ENCODE measurements around the gene STX3.
"Not testable (repeated sequence)": the region's sequence is repeated elsewhere in the genome, so short reads cannot be mapped to it uniquely, and the experiment has no call there.

Gene STX3

DNA sequence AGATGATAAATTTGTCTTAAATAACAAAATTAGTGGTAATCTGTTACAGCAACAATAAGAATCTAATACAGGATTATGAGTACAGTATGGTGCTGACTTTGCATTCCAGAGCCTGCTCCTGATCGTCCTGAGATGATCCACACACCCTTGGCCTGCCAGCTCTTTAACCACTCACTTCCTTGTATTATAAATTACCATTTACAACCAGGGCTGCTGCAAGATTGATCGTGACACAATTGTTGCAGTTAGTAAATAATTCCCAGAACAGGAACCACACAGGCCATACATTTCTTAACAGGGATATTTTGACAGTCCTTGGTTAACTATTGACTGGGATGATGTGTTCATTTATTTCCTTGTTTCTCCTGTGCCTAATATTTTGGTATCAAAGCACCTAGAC is 94.0 kb downstream of the STX3 start:
- Histone ChIP-seq H3K4me1 (ENCODE audit: control insufficient read depth, insufficient read depth, low read length) (no peaks in the 10 kb centered on the region), H3K9me3 (ENCODE audit: control insufficient read depth, low read length) (no peaks in the 10 kb centered on the region), H3K27ac (ENCODE audit: insufficient read depth, low read depth, low read length, poor library complexity, severe bottlenecking) (no peak overlapping the region), H3K27me3 (ENCODE audit: control insufficient read depth, insufficient read depth, low read length, poor library complexity, severe bottlenecking) (no peaks in the 10 kb centered on the region), H3K36me3 (ENCODE audit: control insufficient read depth, insufficient read depth, low read length) (no peaks in the 10 kb centered on the region), H3K4me3 (ENCODE audit: insufficient read depth, low read depth, low read length) (no peak overlapping the region)
- WGBS, 2 experiments = 84 to 94% methylated on average over 2 of the region's 2 CpGs

DNA sequence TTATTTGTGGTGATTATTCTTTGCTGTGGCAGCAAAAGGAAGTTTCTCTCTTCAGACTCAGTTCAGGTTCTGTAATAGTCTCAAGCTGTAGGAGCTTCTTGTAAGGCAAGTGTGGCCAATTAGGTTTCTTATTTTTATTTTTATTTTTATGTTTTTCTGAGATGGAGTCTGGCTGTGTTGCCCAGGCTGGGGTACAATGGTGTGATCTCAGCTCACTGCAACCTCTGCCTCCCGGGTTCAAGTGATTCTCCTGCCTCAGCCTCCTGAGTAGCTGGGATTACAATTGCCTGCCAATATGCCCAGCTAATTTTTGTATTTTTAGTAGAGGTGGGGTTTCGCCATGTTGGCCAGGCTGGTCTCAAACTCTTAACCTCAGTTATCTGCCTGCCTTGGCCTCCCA is 94.4 kb downstream of the STX3 start:
- not testable (repeated sequence) for H3K27ac ChIP-seq (ENCODE audit: insufficient read depth, low read depth, low read length, poor library complexity, severe bottlenecking); H3K4me1 ChIP-seq (ENCODE audit: control insufficient read depth, insufficient read depth, low read length); H3K4me3 ChIP-seq (ENCODE audit: insufficient read depth, low read depth, low read length); H3K36me3 ChIP-seq (ENCODE audit: control insufficient read depth, insufficient read depth, low read length); H3K27me3 ChIP-seq (ENCODE audit: control insufficient read depth, insufficient read depth, low read length, poor library complexity, severe bottlenecking); H3K9me3 ChIP-seq (ENCODE audit: control insufficient read depth, low read length)
- 87 to 92% methylated on average over 2 of the region's 2 CpGs for WGBS, 2 experiments

DNA sequence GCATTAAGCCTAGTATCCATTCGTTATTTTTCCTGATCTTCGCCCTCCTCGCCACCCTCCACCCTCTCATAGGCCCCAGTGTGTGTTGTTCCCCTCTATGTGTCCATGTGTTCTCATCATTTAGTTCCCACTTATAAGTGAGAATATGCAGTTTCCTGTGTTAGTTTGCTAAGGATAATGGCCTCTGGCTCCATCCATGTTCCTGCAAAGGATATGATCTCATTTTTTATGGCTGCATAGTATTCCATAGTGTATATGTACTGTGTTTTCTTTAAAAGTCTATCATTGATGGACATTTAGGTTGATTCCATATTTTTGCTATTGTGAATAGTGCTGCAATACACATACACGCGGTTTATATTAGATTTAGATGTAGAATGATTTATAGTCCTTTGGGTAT is 96.2 kb downstream of the STX3 start:
- WGBS, 2 experiments = 90 to 93% methylated on average over 5 of the region's 5 CpGs
- H3K36me3 ChIP-seq (ENCODE audit: control insufficient read depth, insufficient read depth, low read length); H3K4me3 ChIP-seq (ENCODE audit: insufficient read depth, low read depth, low read length); H3K27me3 ChIP-seq (ENCODE audit: control insufficient read depth, insufficient read depth, low read length, poor library complexity, severe bottlenecking); H3K9me3 ChIP-seq (ENCODE audit: control insufficient read depth, low read length); H3K27ac ChIP-seq (ENCODE audit: insufficient read depth, low read depth, low read length, poor library complexity, severe bottlenecking); H3K4me1 ChIP-seq (ENCODE audit: control insufficient read depth, insufficient read depth, low read length): not testable (repeated sequence)

DNA sequence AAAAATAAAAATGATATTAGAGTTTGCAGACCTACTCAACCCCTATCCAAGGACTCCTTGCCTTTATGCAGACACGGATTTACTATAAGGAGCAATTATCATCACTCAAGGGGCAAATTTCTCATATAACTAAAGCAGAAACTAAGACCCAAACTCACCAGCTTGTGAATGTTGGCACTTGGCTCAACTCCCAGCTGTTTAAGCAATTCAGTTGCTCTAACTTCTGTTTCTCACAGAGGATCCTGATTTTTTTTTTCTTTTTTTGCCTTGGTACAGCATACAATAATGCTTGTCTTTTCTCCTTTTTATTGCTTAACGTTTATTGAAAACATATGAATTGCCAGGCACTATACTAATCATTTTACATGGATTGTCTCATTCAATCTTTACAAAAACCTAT is 99.7 kb downstream of the STX3 start:
- Histone ChIP-seq H3K27ac (ENCODE audit: insufficient read depth, low read depth, low read length, poor library complexity, severe bottlenecking) (no peak overlapping the region), H3K4me1 (ENCODE audit: control insufficient read depth, insufficient read depth, low read length) (no peaks in the 10 kb centered on the region), H3K27me3 (ENCODE audit: control insufficient read depth, insufficient read depth, low read length, poor library complexity, severe bottlenecking) (no peaks in the 10 kb centered on the region), H3K36me3 (ENCODE audit: control insufficient read depth, insufficient read depth, low read length) (no peaks in the 10 kb centered on the region), H3K4me3 (ENCODE audit: insufficient read depth, low read depth, low read length) (no peak overlapping the region), H3K9me3 (ENCODE audit: control insufficient read depth, low read length) (no peaks in the 10 kb centered on the region)
- WGBS, 2 experiments = 80 to 95% methylated on average over 2 of the region's 2 CpGs
